RWPE1 (cell line): ENCODE results near the gene RAET1E.

Source experiments
- CTCF ChIA-PET: fragments of 350-600 bp; sonication (Branson Sonifier 250); formaldehyde crosslinking; extraction: SDS; loops from one replicate; lab custom pipeline; 2021; lab: Yijun Ruan, JAX
- POLR2A ChIA-PET: fragments of 400-600 bp; formaldehyde crosslinking; extraction: SDS; loops from one replicate; lab custom pipeline; 2020; ENCODE audit warnings: antibody characterized with exemption; ENCODE audit not compliant: low non-redundant PET; lab: Yijun Ruan, JAX
- DNase-seq: peaks from one replicate; pipeline ENCODE4 v3.0.0; 2012; ENCODE audit warnings: low spot score
- H3K27ac ChIP-seq: fragments of 450-650 bp; 2 replicates; pipeline ENCODE4 v1.5.1; 2017
- TF ChIP-seq, protein P1 (sequence below): fragments of 450-650 bp; conservative IDR thresholded peaks from 2 replicates; pipeline ENCODE4 v1.5.1; 2017; ENCODE audit warnings: low read depth, mild to moderate bottlenecking

The RAET1E gene

DNA sequence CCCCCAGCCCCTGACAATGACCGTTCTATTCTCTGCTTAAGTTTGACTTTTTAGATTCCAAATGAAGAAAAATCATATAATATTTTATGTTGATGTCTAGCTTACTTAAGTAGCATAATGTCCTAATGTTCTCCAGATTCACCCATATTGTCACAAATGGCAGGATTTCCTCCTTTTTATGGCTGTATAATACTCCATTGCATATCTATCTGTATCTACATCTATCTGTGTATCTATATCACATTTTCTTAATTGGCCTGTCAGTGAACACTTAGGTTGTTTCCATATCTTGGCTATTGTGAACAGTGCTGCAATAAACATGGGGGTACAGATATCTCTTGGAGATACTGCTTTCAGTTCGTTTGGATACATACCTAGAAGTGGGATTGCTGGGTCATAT, 26.7 kb downstream of the RAET1E start:
- TF ChIP-seq, protein P1, sequence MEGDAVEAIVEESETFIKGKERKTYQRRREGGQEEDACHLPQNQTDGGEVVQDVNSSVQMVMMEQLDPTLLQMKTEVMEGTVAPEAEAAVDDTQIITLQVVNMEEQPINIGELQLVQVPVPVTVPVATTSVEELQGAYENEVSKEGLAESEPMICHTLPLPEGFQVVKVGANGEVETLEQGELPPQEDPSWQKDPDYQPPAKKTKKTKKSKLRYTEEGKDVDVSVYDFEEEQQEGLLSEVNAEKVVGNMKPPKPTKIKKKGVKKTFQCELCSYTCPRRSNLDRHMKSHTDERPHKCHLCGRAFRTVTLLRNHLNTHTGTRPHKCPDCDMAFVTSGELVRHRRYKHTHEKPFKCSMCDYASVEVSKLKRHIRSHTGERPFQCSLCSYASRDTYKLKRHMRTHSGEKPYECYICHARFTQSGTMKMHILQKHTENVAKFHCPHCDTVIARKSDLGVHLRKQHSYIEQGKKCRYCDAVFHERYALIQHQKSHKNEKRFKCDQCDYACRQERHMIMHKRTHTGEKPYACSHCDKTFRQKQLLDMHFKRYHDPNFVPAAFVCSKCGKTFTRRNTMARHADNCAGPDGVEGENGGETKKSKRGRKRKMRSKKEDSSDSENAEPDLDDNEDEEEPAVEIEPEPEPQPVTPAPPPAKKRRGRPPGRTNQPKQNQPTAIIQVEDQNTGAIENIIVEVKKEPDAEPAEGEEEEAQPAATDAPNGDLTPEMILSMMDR, result no peak
- ChIA-PET CTCF (no interaction called here), POLR2A (no interaction called here)
- no peak for DNase-seq
- H3K27ac ChIP-seq, result no peak overlapping the region

DNA sequence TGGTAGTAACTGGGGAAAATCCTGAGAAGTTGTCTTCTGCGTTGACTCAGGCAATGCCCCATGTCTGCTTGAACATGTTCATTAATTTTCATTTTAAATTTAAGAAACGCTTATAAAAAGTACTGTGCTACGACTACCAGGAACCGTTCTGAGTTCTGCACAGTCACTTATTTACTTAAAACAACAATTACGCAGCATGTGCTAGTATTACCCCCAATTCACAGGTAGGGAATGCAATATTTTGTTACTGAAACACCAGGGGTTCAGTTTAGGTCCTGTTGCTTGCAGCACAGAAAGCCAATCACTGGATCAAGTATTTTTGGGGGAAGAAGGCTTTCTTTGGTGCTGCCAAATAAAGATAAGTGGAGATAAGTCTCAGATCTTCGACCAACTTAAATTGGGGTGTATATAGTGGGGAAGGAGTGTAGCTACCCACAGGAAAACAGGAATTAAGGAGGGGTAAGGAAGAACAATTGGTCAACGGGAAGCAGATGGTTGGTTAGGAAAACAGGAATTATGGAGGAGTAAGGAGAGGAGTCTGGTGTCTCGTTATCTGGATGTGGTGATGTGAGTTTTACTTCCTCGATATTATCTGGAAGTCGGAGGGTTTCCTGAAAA, 28.5 kb downstream of the RAET1E start:
- DNase-seq, result no peak
- TF ChIP-seq, protein P1, result no peak
- no peak overlapping the region for H3K27ac ChIP-seq
- ChIA-PET POLR2A (no interaction called here), CTCF (no interaction called here)

DNA sequence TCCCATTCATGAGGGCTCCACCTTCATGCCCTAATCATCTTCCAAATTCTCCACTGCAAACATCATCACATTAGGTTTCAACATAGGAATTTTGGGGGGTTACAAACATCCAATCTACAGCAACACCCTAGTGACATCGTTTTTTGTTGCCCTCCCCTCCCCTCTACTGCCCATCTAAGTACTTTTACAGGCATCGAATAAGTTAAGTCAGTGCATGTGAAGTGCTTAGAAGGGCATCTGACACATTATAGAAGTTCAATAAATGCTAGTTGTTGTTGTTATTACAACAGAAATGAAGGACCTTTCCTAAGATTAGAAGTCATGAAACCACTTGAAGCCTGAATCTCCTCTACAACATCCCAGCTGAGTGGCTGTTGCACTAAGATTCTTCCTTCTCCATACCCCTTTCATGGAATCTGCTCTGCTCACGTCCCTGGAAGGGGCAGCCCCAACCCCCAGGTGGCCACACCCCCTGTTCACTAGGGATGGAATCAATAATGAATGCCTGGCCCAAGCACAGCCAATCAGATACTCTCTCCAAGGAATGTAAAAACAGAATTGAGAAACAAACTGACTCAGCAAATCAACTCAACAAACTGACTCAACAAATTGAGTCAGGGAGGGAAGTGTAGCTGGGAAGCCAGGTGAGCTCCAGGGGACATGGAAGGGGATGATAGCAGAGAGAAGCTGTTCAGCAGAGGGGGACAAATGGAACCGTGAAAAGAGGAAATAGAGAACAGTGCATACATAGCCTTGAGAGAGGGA, 29.9 kb downstream of the RAET1E start:
- DNase-seq, result no peak
- TF ChIP-seq, protein P1, result no peak
- ChIA-PET CTCF (interaction anchor here (0.6 kb wide), 1 partner anchor 221 kb away, joined by 3 read pairs; no protein-coding TSS in a partner anchor), POLR2A (no interaction called here)
- no peak overlapping the region for H3K27ac ChIP-seq

DNA sequence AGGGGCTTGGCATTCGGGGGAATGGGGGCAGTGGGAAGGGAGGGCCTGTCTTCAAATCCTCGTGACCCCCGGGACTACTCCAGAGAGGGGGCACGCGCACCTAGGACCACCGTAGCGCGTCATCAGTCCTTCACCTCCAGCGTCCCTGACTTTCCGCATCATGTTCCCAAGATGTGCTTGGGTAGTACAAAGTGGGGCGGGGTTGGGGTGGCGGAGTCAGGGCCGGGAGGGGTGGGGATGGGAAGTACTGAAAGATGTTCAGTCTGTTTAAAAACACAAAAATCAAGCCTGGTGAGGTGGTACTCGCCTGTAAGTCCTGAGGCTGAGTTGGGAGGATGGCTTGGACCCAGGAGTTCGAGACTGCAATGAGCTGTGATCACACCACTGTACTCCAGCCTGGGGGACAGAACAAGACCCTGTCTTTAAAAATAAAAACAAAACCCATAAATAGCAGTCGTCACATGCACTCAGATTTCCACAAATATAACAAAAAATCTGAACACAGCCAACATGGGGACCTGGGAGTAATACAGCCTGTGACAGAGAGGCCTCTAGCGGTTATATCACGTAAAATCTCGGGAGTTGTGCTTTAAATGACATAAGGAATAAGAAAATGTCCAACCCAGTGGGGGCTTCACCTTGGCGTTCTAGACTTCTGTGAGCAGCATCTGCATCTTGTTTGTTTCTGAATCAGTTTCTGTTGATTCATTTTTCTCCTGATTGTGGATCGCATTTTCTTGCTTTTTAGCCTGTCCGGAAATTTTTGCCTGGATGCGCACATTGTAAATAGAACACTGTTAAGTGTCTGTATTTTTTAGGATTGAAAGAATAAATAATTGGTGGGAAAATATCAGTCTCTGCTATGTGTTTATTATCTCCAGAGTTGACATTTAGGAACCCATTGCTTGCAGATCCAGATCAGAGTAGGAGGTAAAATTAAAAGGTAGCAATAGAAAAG, 33.1 kb downstream of the RAET1E start:
- CTCF ChIA-PET, result interaction anchor here (0.7 to 1.0 kb wide), 5 partner anchors 19 to 132 kb away, joined by 3 to 5 read pairs (median 3); no protein-coding TSS in a partner anchor
- POLR2A ChIA-PET, result no interaction called here
- DNase-seq, result peak; percentile 63
- TF ChIP-seq, protein P1, result peak; percentile 80
- peak overlapping the region; percentile 98 for H3K27ac ChIP-seq

DNA sequence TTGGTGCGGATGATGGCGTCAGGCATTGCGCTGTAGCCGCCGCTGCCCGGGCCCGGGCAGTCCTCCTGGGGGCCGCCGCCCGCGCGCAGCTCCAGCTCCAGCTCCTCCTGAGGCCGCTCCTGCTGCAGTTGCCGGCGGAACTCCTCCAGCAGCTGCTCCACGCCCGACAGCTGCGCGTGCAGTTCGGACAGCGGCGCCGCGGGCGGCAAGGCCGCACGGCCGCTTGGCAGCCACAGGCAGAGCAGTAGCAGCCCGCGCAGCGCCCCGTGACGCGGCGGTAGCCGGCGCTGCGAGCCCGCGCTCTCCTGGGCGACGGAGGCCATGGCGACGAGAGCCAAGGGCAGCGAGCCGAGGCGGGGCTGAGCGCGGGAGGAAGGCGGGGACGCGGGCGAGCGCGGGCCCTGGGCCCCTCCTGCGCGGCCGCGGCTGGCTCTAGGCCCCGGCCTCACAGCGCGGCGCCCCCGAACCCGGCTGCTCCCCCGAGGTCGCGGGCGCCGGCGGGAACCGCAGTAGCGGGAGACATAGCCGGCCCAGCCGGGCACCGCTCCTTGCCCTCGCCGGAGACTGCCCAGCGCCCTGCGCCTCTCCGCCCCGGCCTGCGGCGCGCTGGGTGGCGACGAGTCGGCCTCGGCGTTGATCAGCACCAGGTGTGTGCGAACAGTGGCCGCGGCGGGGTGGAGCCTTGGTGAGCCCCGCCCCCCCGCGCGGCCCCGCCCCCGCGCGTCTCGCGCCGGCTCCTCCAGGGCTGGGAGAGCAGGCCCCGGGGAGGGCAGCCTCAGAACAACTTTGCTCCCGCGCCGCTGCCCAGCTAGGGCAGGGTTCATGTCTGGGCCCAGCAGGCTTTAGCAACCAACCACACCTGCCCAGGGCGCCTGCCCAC, 34.0 kb downstream of the RAET1E start, which contains the start of gene LRP11:
Gene LRP11 (minus strand): TSS at position 662 of the 880 bp plus-strand sequence. CDS start 339 bp downstream, at position 323.
- TF ChIP-seq, protein P1, result no peak
- CTCF ChIA-PET, result no interaction called here
- H3K27ac ChIP-seq, result peak within 1 kb of the TSS; percentile 98
- POLR2A ChIA-PET, result interaction anchor here (0.5 to 0.8 kb wide), 2 partner anchors 17 to 32 kb away, joined by 3 read pairs; no protein-coding TSS in a partner anchor
- peak; percentile 93 for DNase-seq
